Activated CD8-positive, alpha-beta memory T cell treated with anti-CD3 and anti-CD28 coated beads, Interleukin-2, amount 50 U/mL, for 48 hours (primary cell): ENCODE results near the gene TPSAB1.

ENCODE experiments used
- DNase-seq: peaks from one replicate; pipeline ENCODE4 v3.0.0-alpha.2; 2020

The TPSAB1 gene

GRCh38 chr16:1288813-1289476 lies 48.4 kb downstream of the TPSAB1 start:
- no peak for DNase-seq

GRCh38 chr16:1289477-1289866 lies 49.0 kb downstream of the TPSAB1 start:
- no peak for DNase-seq

- no peak for DNase-seq
Observed at GRCh38 chr16:1290063-1290501, 49.6 kb downstream of the TPSAB1 start.

- no peak for DNase-seq
Observed at GRCh38 chr16:1290860-1291575, 50.5 kb downstream of the TPSAB1 start.

GRCh38 chr16:1291576-1291974 lies 51.1 kb downstream of the TPSAB1 start:
- DNase-seq, result no peak
